GM18498 (cell line): ENCODE data around the gene DGCR8.

Experiments
- ATAC-seq: cut with Tn5 transposase; IDR thresholded peaks from one replicate; pipeline ENCODE4 v1.9.1; 2021; ENCODE audit warnings: mild to moderate bottlenecking, moderate library complexity; ENCODE audit not compliant: unreplicated experiment

DGCR8 gene

GRCh38 chr22:20079745-20080444, at the start of gene DGCR8:
DGCR8 (plus strand) TSS chr22:20080241; CDS start chr22:20085964, 5,723 bp downstream.
- peak; percentile 86 for ATAC-seq

GRCh38 chr22:20031732-20032406, 48.2 kb upstream of the DGCR8 start:
- ATAC-seq = no peak

- no peak for ATAC-seq
Measured at GRCh38 chr22:20032407-20032991, 47.5 kb upstream of the DGCR8 start.

GRCh38 chr22:20033045-20033706, 46.9 kb upstream of the DGCR8 start:
- no peak for ATAC-seq

- ATAC-seq = no peak
Measured at GRCh38 chr22:20034143-20034542, 45.9 kb upstream of the DGCR8 start.

GRCh38 chr22:20035375-20036083, 44.5 kb upstream of the DGCR8 start:
- no peak for ATAC-seq

GRCh38 chr22:20036084-20036482, 44.0 kb upstream of the DGCR8 start:
- no peak for ATAC-seq

GRCh38 chr22:20036535-20037392, 43.3 kb upstream of the DGCR8 start:
- no peak for ATAC-seq

GRCh38 chr22:20037419-20037818, 42.6 kb upstream of the DGCR8 start:
- no peak for ATAC-seq

GRCh38 chr22:20038574-20038973, 41.5 kb upstream of the DGCR8 start:
- ATAC-seq = no peak

GRCh38 chr22:20039683-20040325, 40.2 kb upstream of the DGCR8 start:
- ATAC-seq = no peak

GRCh38 chr22:20040327-20041200, 39.5 kb upstream of the DGCR8 start:
- ATAC-seq = no peak

- ATAC-seq = no peak
Measured at GRCh38 chr22:20043057-20043996, 36.7 kb upstream of the DGCR8 start.

GRCh38 chr22:20043997-20044342, 36.1 kb upstream of the DGCR8 start:
- ATAC-seq = no peak

- no peak for ATAC-seq
Measured at GRCh38 chr22:20044495-20045151, 35.4 kb upstream of the DGCR8 start.

- ATAC-seq = no peak
Measured at GRCh38 chr22:20046730-20047129, 33.3 kb upstream of the DGCR8 start.

- ATAC-seq = no peak
Measured at GRCh38 chr22:20051927-20052308, 28.1 kb upstream of the DGCR8 start.
